Measurements from ENCODE around the gene NUP133.

Gene NUP133

DNA sequence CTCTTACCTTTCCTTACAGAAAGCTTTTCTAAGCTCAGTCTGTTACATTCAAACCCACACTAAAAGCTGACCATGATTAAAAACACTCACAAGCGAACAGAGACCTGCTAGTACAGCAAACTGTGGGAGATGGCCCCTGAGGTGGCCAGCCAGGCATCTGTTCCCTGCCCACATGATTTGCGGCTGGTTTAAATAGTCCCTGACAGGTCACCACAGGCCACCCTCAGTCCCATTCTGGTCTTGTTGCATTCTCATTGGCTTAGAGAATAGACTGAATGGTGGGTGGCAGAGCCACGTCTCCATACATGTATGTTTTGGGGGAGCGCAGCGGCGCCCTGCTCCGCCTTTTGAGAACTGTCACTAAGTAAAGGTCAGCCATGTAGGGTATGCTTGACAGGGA lies 71.9 kb downstream of the NUP133 start:
- H3F3A ChIP-seq (ENCODE audit: low read depth), result no peaks in the 10 kb centered on the region
- no peaks in the 10 kb centered on the region for H3K9me2 ChIP-seq (replicated peaks; ENCODE audit: low read depth, low read length)
- H3K9ac ChIP-seq (ENCODE audit: low read depth, low read length, poor library complexity, severe bottlenecking), result no peak overlapping the region
- no peak overlapping the region for H3K4me3 ChIP-seq (ENCODE audit: low read length, poor library complexity, severe bottlenecking)
- no peak overlapping the region for H2AFZ ChIP-seq (ENCODE audit: low read length)
- H3K36me3 ChIP-seq (ENCODE audit: insufficient read depth, low read length), result peaks cover 10% of the 10 kb centered on the region; the same call in 1 of the 2 replicates
- TF ChIP-seq, protein P1, sequence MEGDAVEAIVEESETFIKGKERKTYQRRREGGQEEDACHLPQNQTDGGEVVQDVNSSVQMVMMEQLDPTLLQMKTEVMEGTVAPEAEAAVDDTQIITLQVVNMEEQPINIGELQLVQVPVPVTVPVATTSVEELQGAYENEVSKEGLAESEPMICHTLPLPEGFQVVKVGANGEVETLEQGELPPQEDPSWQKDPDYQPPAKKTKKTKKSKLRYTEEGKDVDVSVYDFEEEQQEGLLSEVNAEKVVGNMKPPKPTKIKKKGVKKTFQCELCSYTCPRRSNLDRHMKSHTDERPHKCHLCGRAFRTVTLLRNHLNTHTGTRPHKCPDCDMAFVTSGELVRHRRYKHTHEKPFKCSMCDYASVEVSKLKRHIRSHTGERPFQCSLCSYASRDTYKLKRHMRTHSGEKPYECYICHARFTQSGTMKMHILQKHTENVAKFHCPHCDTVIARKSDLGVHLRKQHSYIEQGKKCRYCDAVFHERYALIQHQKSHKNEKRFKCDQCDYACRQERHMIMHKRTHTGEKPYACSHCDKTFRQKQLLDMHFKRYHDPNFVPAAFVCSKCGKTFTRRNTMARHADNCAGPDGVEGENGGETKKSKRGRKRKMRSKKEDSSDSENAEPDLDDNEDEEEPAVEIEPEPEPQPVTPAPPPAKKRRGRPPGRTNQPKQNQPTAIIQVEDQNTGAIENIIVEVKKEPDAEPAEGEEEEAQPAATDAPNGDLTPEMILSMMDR (conservative IDR thresholded peaks at IDR 0.05; ENCODE audit: low read length), result no peak
- no peak for TF ChIP-seq EZH2phosphoT487 (IDR thresholded peaks at IDR 0.05; ENCODE audit: borderline replicate concordance)
- H4K20me1 ChIP-seq (ENCODE audit: insufficient read depth, low read length, poor library complexity, severe bottlenecking), result no peaks in the 10 kb centered on the region
- H3K9me3 ChIP-seq (ENCODE audit: insufficient read depth, low read depth, low read length), result no peaks in the 10 kb centered on the region
- no peaks in the 10 kb centered on the region for H3K27me3 ChIP-seq (ENCODE audit: insufficient read depth, low read length, poor library complexity, severe bottlenecking)
- no peak overlapping the region for H3K4me2 ChIP-seq (ENCODE audit: low read depth, low read length, poor library complexity, severe bottlenecking)
- H3K79me2 ChIP-seq (ENCODE audit: insufficient read depth, low read length), result no peaks in the 10 kb centered on the region
- no peaks in the 10 kb centered on the region for H3K4me1 ChIP-seq (ENCODE audit: insufficient read depth, low read length, poor library complexity, severe bottlenecking)

DNA sequence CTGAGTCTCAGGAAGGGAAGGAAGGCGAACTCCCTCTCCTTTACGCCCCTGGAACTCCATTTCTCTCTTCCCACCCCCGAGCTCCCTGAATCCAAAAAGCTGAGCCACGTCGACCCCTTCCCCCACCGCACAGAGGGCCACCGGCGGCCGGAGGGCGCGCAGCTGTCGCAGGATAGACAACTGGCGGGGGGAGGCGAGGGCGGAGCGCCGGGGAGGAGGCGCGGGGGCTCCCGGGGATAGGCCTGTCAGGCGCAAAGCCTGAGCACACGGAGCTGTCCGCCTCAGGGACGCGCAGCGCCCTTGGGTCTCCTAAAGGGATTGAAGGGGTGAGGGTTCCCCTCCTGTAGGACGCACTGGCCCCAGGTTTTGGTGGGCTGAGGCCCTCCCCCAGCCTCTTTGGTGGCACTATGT lies 73.5 kb downstream of the NUP133 start:
- Histone ChIP-seq H3K4me2 (ENCODE audit: low read depth, low read length, poor library complexity, severe bottlenecking) (no peak overlapping the region), H3K36me3 (ENCODE audit: insufficient read depth, low read length) (peaks cover 1% of the 10 kb centered on the region; the same call in 1 of the 2 replicates), H3K9me3 (ENCODE audit: insufficient read depth, low read depth, low read length) (no peaks in the 10 kb centered on the region), H3K27me3 (ENCODE audit: insufficient read depth, low read length, poor library complexity, severe bottlenecking) (no peaks in the 10 kb centered on the region), H3K4me3 (ENCODE audit: low read length, poor library complexity, severe bottlenecking) (no peak overlapping the region), H3K79me2 (ENCODE audit: insufficient read depth, low read length) (no peaks in the 10 kb centered on the region), H3F3A (ENCODE audit: low read depth) (no peaks in the 10 kb centered on the region), H3K9ac (ENCODE audit: low read depth, low read length, poor library complexity, severe bottlenecking) (no peak overlapping the region), H3K4me1 (ENCODE audit: insufficient read depth, low read length, poor library complexity, severe bottlenecking) (no peaks in the 10 kb centered on the region), H3K9me2 (replicated peaks; ENCODE audit: low read depth, low read length) (no peaks in the 10 kb centered on the region), H4K20me1 (ENCODE audit: insufficient read depth, low read length, poor library complexity, severe bottlenecking) (no peaks in the 10 kb centered on the region), H2AFZ (ENCODE audit: low read length) (no peak overlapping the region)
- TF ChIP-seq, protein P1 (conservative IDR thresholded peaks at IDR 0.05; ENCODE audit: low read length), result no peak
- no peak for TF ChIP-seq EZH2phosphoT487 (IDR thresholded peaks at IDR 0.05; ENCODE audit: borderline replicate concordance)

DNA sequence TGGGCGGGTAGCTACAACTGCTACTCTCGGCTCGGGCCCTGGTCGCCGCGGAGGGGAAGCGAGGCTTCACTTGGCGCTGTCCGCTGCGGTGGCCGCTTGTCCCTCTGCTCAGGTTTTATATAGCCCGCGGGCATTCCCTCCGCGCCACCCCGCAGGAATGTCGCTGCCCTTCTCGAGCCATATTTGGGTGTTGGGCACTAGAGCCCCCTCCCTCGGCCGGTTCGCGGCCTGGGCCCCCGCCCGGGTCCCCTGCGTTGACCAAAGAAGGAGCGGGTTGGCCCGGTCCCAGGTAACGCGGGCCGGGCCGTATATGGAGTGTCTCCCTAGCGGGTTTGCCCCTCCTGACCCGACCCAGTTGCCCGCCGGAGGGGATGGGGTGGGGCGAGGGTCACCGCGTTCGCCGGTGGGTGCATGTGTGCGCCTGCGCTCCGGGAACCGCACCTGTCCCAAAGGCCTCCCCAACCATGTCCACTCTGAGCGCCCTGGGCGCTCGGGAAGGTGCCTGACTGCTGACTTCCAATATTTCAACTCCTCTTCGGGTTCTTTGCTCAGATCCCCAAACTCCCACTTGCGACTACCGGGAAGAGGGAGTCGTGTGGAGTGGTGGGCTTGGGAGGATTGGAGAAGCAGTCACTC lies 74.0 kb downstream of the NUP133 start, which contains the start of gene ACTA1:
Gene ACTA1, minus strand, starts transcription at position 90 of the 636 bp plus-strand sequence. CDS start 979 bp downstream, outside the sequence.
- TF ChIP-seq, protein P1 (conservative IDR thresholded peaks at IDR 0.05; ENCODE audit: low read length), result no peak
- TF ChIP-seq EZH2phosphoT487 (IDR thresholded peaks at IDR 0.05; ENCODE audit: borderline replicate concordance), result no peak
- Histone ChIP-seq H3K4me3 (ENCODE audit: low read length, poor library complexity, severe bottlenecking) (no peak within 1 kb of the TSS), H3K9me2 (replicated peaks; ENCODE audit: low read depth, low read length) (no peaks in the 10 kb centered on the region), H4K20me1 (ENCODE audit: insufficient read depth, low read length, poor library complexity, severe bottlenecking) (no peaks in the 10 kb centered on the region), H3K4me2 (ENCODE audit: low read depth, low read length, poor library complexity, severe bottlenecking) (no peak within 1 kb of the TSS), H3K79me2 (ENCODE audit: insufficient read depth, low read length) (no peaks in the 10 kb centered on the region), H3F3A (ENCODE audit: low read depth) (no peaks in the 10 kb centered on the region), H3K4me1 (ENCODE audit: insufficient read depth, low read length, poor library complexity, severe bottlenecking) (no peaks in the 10 kb centered on the region), H3K9ac (ENCODE audit: low read depth, low read length, poor library complexity, severe bottlenecking) (no peak within 1 kb of the TSS), H2AFZ (ENCODE audit: low read length) (no peak within 1 kb of the TSS), H3K9me3 (ENCODE audit: insufficient read depth, low read depth, low read length) (no peaks in the 10 kb centered on the region), H3K36me3 (ENCODE audit: insufficient read depth, low read length) (no peaks in the 10 kb centered on the region), H3K27me3 (ENCODE audit: insufficient read depth, low read length, poor library complexity, severe bottlenecking) (no peaks in the 10 kb centered on the region)
